H1 (cell line): Measurements from ENCODE around the gene GRID1. TPM values are rescaled to one million over a fixed set of nuclear protein-coding genes. Genes with fewer than 3 reads are reported as not detected.

Source experiments
- ATF2 ChIP-seq: IDR thresholded peaks from 2 replicates; pipeline ENCODE4 v1.6.1; 2012; ENCODE audit warnings: low read length, inconsistent platforms
- GABPA ChIP-seq: IDR thresholded peaks from 2 replicates; pipeline ENCODE4 v1.6.1; 2011; ENCODE audit warnings: mild to moderate bottlenecking, low read length, moderate library complexity, borderline replicate concordance; ENCODE audit not compliant: insufficient read depth
- RNF2 ChIP-seq: fragments of 200-900, 300-1000 bp; sonication (generic); IDR thresholded peaks from 2 replicates; pipeline ENCODE4 v1.7.1; 2016; ENCODE audit warnings: borderline replicate concordance, low read depth, mild to moderate bottlenecking, antibody characterized with exemption, low read length; ENCODE audit not compliant: poor library complexity, severe bottlenecking; ENCODE audit errors: missing control alignments
- TEAD4 ChIP-seq: IDR thresholded peaks from 2 replicates; pipeline ENCODE4 v1.6.1; 2012; ENCODE audit warnings: low read depth, low read length, inconsistent platforms, mixed read lengths
- polyA plus RNA-seq, 7 experiments: library from polyadenylated mRNA; depleted of rRNA in 3 of 7; stranded (reverse) in 5 of 7; unstranded in 2 of 7; fragments of >200 nt in 5 of 7; fragments of 200-250 nt in 2 of 7; gene quantifications; 1 replicate in 5 of 7; 2 replicates in 1 of 7; 4 replicates in 1 of 7; pipeline versions ENCODE4 v1.2.1 to v1.2.3, GENCODE V29; 2011 to 2013; ENCODE audit warnings: missing spikeins in 2 of 7, mixed read lengths in 2 of 7
- total RNA-seq: library from RNA; stranded (reverse); fragmentation: NEBNext Ultra II Directional; extraction: Animal tissue kit (Norgen Biotek cat#: 25700); gene quantifications from 2 replicates; pipeline ENCODE4 v1.2.1, GENCODE V29; 2021

The GRID1 gene
- total and polyA plus RNA-seq, 2 of the 8 experiments (the other 6 are each of a cell fraction or from before 2014, with no cell fraction given) = 0.22 to 0.30 TPM

DNA sequence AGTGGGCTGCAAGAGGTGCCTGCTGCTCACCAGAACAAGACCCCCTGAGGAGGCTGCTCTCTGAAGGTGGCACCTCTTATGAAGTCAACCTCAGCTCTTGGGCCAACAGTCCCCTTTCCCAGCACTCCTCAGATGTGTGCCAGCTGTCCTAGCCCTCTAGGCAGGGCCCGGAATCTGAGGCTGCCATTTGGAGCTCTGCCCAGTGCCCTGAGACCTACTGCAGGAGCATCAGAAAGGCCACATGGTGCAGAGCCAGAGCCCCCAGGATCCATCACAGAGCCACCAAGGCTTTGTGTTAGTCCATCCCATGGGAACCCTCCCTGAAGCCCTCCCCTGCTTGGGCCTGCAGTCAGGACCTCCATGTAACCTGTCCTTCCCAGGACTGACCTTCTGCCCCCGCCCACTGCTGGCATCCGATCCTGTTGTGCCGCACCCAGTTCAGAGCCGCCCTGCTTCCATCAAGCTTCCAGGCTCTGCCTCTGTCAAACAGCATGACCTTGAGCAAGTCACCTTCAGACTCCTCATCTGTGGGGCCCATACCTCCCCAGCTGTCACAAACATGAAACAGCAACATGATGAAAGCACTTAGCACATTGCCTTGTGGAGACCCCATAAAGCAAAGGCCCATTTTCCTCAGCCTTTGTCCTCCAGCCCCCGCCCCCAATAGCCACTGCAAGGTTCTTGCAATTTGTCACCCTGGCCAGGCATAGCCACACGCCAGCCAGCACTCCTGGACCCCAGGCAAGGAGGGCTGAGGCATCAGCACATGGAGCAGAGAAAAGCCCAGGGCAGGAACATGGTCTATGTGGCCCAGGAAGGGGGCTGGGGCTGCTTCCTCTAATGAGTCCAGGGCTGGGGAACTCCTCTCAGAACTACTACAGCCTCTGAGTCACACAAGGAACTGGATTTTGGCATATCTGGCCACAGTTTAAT lies 51.7 kb downstream of the GRID1 start (continued):
- TF ChIP-seq TEAD4 (no peak), ATF2 (no peak), RNF2 (no peak), GABPA (no peak)
